Measurements from ENCODE around the gene RCSD1.

Gene RCSD1

GRCh38 chr1:167747988-167748387 lies 118.0 kb downstream of the RCSD1 start:
- DNase-seq = no peak

- DNase-seq = no peak
Observed at GRCh38 chr1:167748906-167749305, 118.9 kb downstream of the RCSD1 start.

GRCh38 chr1:167749741-167750140 lies 119.7 kb downstream of the RCSD1 start:
- no peak for DNase-seq

GRCh38 chr1:167750641-167751040 lies 120.6 kb downstream of the RCSD1 start:
- DNase-seq = no peak

GRCh38 chr1:167751676-167752075 lies 121.6 kb downstream of the RCSD1 start:
- DNase-seq = no peak

GRCh38 chr1:167752219-167752985 lies 122.4 kb downstream of the RCSD1 start:
- no peak for DNase-seq

GRCh38 chr1:167755654-167756053 lies 125.6 kb downstream of the RCSD1 start:
- DNase-seq = no peak

All from SHP77 (cell line).